A549 (cell line): ENCODE results near the gene PPP3CA. TPM values are rescaled to one million over a fixed set of nuclear protein-coding genes. Genes with fewer than 3 reads are reported as not detected.

Experiments used
- ATAC-seq, 2 experiments: fragments of 200-7000 bp in 1 of 2; fragments of >200 bp in 1 of 2; cut with Nextera tagmentation in 1 of 2; cut with Tn5 transposase in 1 of 2; 3 replicates each; pipeline versions ENCODE4 v1.8.0 to v1.9.1; 2018 to 2020; ENCODE audit warnings: mild to moderate bottlenecking in 1 of 2, moderate library complexity in 1 of 2
- CTCF ChIA-PET: fragments of 300-600 bp; sonication (Branson Sonifier 250); formaldehyde crosslinking; extraction: SDS; loops from one replicate; lab custom pipeline; 2021; ENCODE audit warnings: antibody characterized with exemption, inconsistent platforms; lab: Yijun Ruan, JAX
- POLR2A ChIA-PET: fragments of 350-600 bp; formaldehyde crosslinking; extraction: SDS; loops from one replicate; lab custom pipeline; 2021; ENCODE audit warnings: antibody characterized with exemption, inconsistent platforms; lab: Yijun Ruan, JAX
- DNase-seq, 2 experiments: peaks; one replicate each; pipeline versions ENCODE4 v3.0.0 to v3.0.0-alpha.2; 2011 to 2016; ENCODE audit warnings: low read depth in 1 of 2, low spot score in 1 of 2
- FAIRE-seq: peaks from 2 replicates; lab custom pipeline; 2011; peaks lifted over from hg19 to GRCh38; lab: Jason Lieb, UNC
- H3K27ac ChIP-seq, 2 experiments: fragments of >200 bp; sonication (Bioruptor Twin); formaldehyde crosslinking; 3 replicates each; pipeline ENCODE4 v1.5.1; 2016 to 2017
- H3K4me1 ChIP-seq: fragments of >200 bp; sonication (Bioruptor Twin); formaldehyde crosslinking; 3 replicates; pipeline ENCODE4 v1.6.1; 2016
- H3K4me2 ChIP-seq: fragments of >200 bp; sonication (Bioruptor Twin); formaldehyde crosslinking; 3 replicates; pipeline ENCODE4 v1.6.1; 2016
- H3K4me3 ChIP-seq: fragments of >200 bp; sonication (Bioruptor Twin); formaldehyde crosslinking; 3 replicates; pipeline ENCODE4 v1.5.1; 2016
- H3K9me3 ChIP-seq: fragments of >200 bp; sonication (Bioruptor Twin); formaldehyde crosslinking; 3 replicates; pipeline ENCODE4 v1.6.1; 2016
- EHF ChIP-seq: fragments of 250-450 bp; sonication (Bioruptor Pico); IDR thresholded peaks from 2 replicates; pipeline ENCODE4 v1.5.0; 2020; ENCODE audit warnings: mild to moderate bottlenecking
- ELK1 ChIP-seq: fragments of 150-350 bp; IDR thresholded peaks from 2 replicates; pipeline ENCODE4 v1.6.1; 2014; ENCODE audit warnings: low read depth, mild to moderate bottlenecking, low read length
- ESRRA ChIP-seq: fragments of 150-350 bp; IDR thresholded peaks from 2 replicates; pipeline ENCODE4 v1.6.1; 2014; ENCODE audit warnings: mild to moderate bottlenecking, low read length, borderline replicate concordance
- FOXS1 ChIP-seq: fragments of 250-450 bp; sonication (Bioruptor Pico); IDR thresholded peaks from 2 replicates; pipeline ENCODE4 v1.5.0; 2020; ENCODE audit warnings: mild to moderate bottlenecking, moderate library complexity
- HOXB5 ChIP-seq: fragments of 250-450 bp; sonication (Bioruptor Pico); IDR thresholded peaks from 2 replicates; pipeline ENCODE4 v1.5.0; 2020; ENCODE audit warnings: mild to moderate bottlenecking, moderate library complexity
- MAFK ChIP-seq: fragments of 450-650 bp; IDR thresholded peaks from 2 replicates; pipeline ENCODE4 v1.6.1; 2014; ENCODE audit not compliant: partially characterized antibody
- NFE2L2 ChIP-seq: fragments of 150-350 bp; conservative IDR thresholded peaks from 2 replicates; pipeline ENCODE4 v1.6.1; 2014; ENCODE audit warnings: low read length
- NPAS2 ChIP-seq: fragments of 250-450 bp; sonication (Bioruptor Pico); IDR thresholded peaks from 2 replicates; pipeline ENCODE4 v1.8.0; 2022; ENCODE audit warnings: mild to moderate bottlenecking, moderate library complexity, borderline replicate concordance
- NR3C1 ChIP-seq: fragments of >200 bp; sonication (Bioruptor Twin); formaldehyde crosslinking; IDR thresholded peaks from 3 replicates; pipeline ENCODE4 v1.6.1; 2017
- POLR2A ChIP-seq: IDR thresholded peaks from 2 replicates; pipeline ENCODE4 v1.6.1; 2012; ENCODE audit warnings: mild to moderate bottlenecking, low read length
- POLR2AphosphoS2 ChIP-seq: conservative IDR thresholded peaks from 2 replicates; pipeline ENCODE4 v1.6.1; 2012; ENCODE audit warnings: low read length, improper control_type of control experiment, inconsistent platforms
- SREBF2 ChIP-seq: fragments of 450-650 bp; IDR thresholded peaks from 2 replicates; pipeline ENCODE4 v1.6.1; 2014; ENCODE audit warnings: mild to moderate bottlenecking, moderate library complexity
- ZNF302 ChIP-seq: fragments of 250-450 bp; sonication (Bioruptor Pico); IDR thresholded peaks from 2 replicates; pipeline ENCODE4 v1.9.0; 2021; ENCODE audit warnings: inconsistent platforms, mild to moderate bottlenecking, moderate library complexity
- ZSCAN20 ChIP-seq: fragments of 250-450 bp; sonication (Bioruptor Pico); IDR thresholded peaks from 2 replicates; pipeline ENCODE4 v1.8.0; 2022; ENCODE audit warnings: mild to moderate bottlenecking, moderate library complexity
- WGBS: methylation state at CpG from one replicate; pipeline ENCODE4 v1.1.6; 2017; ENCODE audit errors: missing lambda C conversion rate; 5-methylcytosine and 5-hydroxymethylcytosine counted together
- polyA plus RNA-seq, 4 experiments: library from polyadenylated mRNA; depleted of rRNA in 3 of 4; stranded (reverse); fragments of >200 nt; fragmentation: RNase III in 1 of 4; extraction: RNeasy Plus Mini Kit Qiagen cat#74134 plus additional on column Dnase treatment in 1 of 4; gene quantifications; 2 replicates in 3 of 4; 3 replicates in 1 of 4; pipeline ENCODE4 v1.2.3, GENCODE V29; 2011 to 2017
- TF ChIP-seq, protein P1 (sequence below): IDR thresholded peaks from 2 replicates; pipeline ENCODE4 v1.6.1; 2012
- TF ChIP-seq, protein P2 (sequence below): fragments of >200 bp; sonication (Bioruptor Twin); formaldehyde crosslinking; IDR thresholded peaks from 2 replicates; pipeline ENCODE4 v1.6.1; 2016
- TF ChIP-seq, protein P3 (sequence below): fragments of 250-450 bp; sonication (Bioruptor Pico); IDR thresholded peaks from 2 replicates; pipeline ENCODE4 v1.5.0; 2021; ENCODE audit warnings: mild to moderate bottlenecking, moderate library complexity, borderline replicate concordance
- TF ChIP-seq, protein P4 (sequence below): fragments of 450-650 bp; IDR thresholded peaks from 2 replicates; pipeline ENCODE4 v1.6.1; 2014; ENCODE audit warnings: antibody characterized with exemption

Gene PPP3CA
- polyA plus RNA-seq, 2 of the 4 experiments (the other 2 are of a cell fraction) = 21.4 to 42.4 TPM

DNA sequence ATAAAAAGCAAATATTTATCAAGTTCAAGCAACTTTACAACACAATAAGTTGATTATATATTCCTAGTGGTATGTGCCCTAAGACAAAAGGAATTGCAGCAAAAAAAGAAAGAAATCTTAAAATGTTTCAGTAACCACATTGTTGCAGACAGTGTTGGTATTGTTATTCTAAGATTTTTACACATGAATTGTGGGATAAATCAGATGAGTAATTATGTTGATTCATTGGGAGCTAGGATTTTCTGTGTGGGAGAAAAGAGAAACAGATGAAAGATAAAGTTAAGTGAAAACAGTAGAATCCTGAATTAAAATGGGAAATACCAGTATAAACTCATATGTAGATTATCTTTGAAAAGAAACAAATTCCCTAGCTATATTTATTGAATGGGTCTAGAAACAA lies 362.4 kb downstream of the PPP3CA start (continued):
- no peak for TF ChIP-seq ZSCAN20 (CRISPR knock-in tag)

GRCh38 chr4:100983426-100983825 lies 363.9 kb downstream of the PPP3CA start:
- Histone ChIP-seq H3K4me1 (no peaks in the 10 kb centered on the region), H3K4me2 (no peak overlapping the region)
- TF ChIP-seq, protein P1, sequence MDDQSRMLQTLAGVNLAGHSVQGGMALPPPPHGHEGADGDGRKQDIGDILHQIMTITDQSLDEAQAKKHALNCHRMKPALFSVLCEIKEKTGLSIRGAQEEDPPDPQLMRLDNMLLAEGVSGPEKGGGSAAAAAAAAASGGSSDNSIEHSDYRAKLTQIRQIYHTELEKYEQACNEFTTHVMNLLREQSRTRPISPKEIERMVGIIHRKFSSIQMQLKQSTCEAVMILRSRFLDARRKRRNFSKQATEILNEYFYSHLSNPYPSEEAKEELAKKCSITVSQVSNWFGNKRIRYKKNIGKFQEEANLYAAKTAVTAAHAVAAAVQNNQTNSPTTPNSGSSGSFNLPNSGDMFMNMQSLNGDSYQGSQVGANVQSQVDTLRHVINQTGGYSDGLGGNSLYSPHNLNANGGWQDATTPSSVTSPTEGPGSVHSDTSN = no peak
- TF ChIP-seq POLR2AphosphoS2 (no peak), ZNF302 (CRISPR knock-in tag) (no peak)
- TF ChIP-seq, protein P2, sequence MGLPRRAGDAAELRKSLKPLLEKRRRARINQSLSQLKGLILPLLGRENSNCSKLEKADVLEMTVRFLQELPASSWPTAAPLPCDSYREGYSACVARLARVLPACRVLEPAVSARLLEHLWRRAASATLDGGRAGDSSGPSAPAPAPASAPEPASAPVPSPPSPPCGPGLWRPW = no peak
- TF ChIP-seq, all 56 proteins: peak for 0
- POLR2A ChIA-PET = no interaction called here
- CTCF ChIA-PET = interaction anchor here (0.6 kb wide), 1 partner anchor 471 kb away, joined by 5 read pairs; no protein-coding TSS in a partner anchor
- Histone ChIP-seq H3K4me3 (no peak overlapping the region), H3K9me3 (no peaks in the 10 kb centered on the region), H3K27ac (no peak overlapping the region)
- FAIRE-seq = no peak
- WGBS = 57% methylated on average over 1 of the region's 1 CpG
- DNase-seq = no peak
- ATAC-seq = no peak

DNA sequence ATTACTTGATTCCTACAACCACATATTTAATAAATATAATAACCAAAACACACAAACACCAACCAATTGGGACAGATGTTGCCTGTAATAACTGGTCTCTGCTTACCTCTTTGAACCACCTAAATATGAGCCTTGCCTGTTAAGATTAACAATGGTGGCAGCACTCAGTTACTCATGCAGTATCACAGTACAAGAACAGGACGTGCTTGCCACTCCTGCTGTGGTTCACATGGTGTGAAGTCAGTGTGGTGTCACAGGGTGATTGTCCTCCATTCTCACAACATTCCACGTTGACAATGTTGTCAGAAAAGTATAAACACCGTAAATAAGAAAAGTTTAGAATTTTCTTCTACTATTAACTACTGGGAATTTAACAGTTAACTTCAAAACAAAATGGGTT lies 365.0 kb downstream of the PPP3CA start:
- Histone ChIP-seq H3K9me3 (no peaks in the 10 kb centered on the region), H3K27ac (no peak overlapping the region), H3K4me3 (no peak overlapping the region), H3K4me1 (no peaks in the 10 kb centered on the region), H3K4me2 (no peak overlapping the region)
- POLR2A ChIA-PET = no interaction called here
- WGBS = 60% methylated on average over 3 of the region's 3 CpGs
- FAIRE-seq (no peak), ATAC-seq (no peak), DNase-seq (no peak)
- no peak for TF ChIP-seq ELK1
- TF ChIP-seq, protein P3, sequence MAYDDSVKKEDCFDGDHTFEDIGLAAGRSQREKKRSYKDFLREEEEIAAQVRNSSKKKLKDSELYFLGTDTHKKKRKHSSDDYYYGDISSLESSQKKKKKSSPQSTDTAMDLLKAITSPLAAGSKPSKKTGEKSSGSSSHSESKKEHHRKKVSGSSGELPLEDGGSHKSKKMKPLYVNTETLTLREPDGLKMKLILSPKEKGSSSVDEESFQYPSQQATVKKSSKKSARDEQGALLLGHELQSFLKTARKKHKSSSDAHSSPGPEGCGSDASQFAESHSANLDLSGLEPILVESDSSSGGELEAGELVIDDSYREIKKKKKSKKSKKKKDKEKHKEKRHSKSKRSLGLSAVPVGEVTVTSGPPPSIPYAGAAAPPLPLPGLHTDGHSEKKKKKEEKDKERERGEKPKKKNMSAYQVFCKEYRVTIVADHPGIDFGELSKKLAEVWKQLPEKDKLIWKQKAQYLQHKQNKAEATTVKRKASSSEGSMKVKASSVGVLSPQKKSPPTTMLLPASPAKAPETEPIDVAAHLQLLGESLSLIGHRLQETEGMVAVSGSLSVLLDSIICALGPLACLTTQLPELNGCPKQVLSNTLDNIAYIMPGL (CRISPR knock-in tag) = no peak
- CTCF ChIA-PET = interaction anchor here (0.6 kb wide), 1 partner anchor 421 kb away, joined by 3 read pairs; no protein-coding TSS in a partner anchor

GRCh38 chr4:100981447-100982204 lies 365.7 kb downstream of the PPP3CA start:
- DNase-seq = no peak
- ATAC-seq = no peak
- Histone ChIP-seq H3K27ac (no peak overlapping the region), H3K4me3 (no peak overlapping the region), H3K4me1 (no peaks in the 10 kb centered on the region), H3K4me2 (no peak overlapping the region), H3K9me3 (no peaks in the 10 kb centered on the region)
- ChIA-PET CTCF (interaction anchor here (0.6 kb wide), 1 partner anchor 420 kb away, joined by 3 read pairs; no protein-coding TSS in a partner anchor), POLR2A (no interaction called here)
- no peak for FAIRE-seq
- 77% methylated on average over 5 of the region's 5 CpGs for WGBS
- no peak for TF ChIP-seq FOXS1 (CRISPR knock-in tag)
- TF ChIP-seq NR3C1 = no peak

DNA sequence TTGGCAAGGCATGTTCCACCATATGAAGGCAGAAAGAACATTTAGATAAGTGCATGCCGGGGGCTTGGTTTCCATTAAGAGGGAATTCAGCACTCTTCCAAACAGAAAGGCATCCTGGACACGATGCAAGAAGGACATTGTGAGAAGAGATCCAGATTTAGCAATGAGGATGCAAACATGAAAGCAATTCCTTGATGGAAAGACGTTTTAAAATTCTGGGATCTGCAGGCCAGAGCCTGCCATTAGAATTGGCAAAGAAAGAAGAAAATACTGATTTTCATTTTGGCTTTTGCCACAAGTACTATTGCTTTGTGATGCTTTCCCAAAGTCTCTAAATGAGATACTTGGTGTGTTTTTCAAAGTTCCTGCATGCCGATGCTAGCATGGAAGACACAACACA lies 367.6 kb downstream of the PPP3CA start:
- H3K4me2 ChIP-seq = no peak overlapping the region
- no peak overlapping the region for H3K4me3 ChIP-seq
- no peaks in the 10 kb centered on the region for H3K4me1 ChIP-seq
- 61% methylated on average over 4 of the region's 4 CpGs for WGBS
- H3K27ac ChIP-seq = no peak overlapping the region
- DNase-seq (no peak), ATAC-seq (no peak), FAIRE-seq (no peak)
- no peak for TF ChIP-seq NFE2L2
- no peak for TF ChIP-seq POLR2A
- TF ChIP-seq, protein P4, sequence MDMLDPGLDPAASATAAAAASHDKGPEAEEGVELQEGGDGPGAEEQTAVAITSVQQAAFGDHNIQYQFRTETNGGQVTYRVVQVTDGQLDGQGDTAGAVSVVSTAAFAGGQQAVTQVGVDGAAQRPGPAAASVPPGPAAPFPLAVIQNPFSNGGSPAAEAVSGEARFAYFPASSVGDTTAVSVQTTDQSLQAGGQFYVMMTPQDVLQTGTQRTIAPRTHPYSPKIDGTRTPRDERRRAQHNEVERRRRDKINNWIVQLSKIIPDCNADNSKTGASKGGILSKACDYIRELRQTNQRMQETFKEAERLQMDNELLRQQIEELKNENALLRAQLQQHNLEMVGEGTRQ = no peak
- no peak for TF ChIP-seq MAFK
- TF ChIP-seq HOXB5 = no peak
- no peak for TF ChIP-seq ESRRA
- no peak for TF ChIP-seq EHF (CRISPR knock-in tag)
- TF ChIP-seq NPAS2 = no peak
- TF ChIP-seq SREBF2 = no peak
- no peaks in the 10 kb centered on the region for H3K9me3 ChIP-seq
- CTCF ChIA-PET = no interaction called here
- POLR2A ChIA-PET = no interaction called here
